Activated T-cell treated with anti-CD3 and anti-CD28 coated beads, Interleukin-2, amount 50 U/mL, for 72 hours (primary cell): ENCODE results near the gene FGD6. TPM values are rescaled to one million over a fixed set of nuclear protein-coding genes. Genes with fewer than 3 reads are reported as not detected.
A peak's percentile ranks its signal among the peaks of the same experiment; 100 is the strongest.

Experiments used
- ATAC-seq, 2 donors: fragments of 150-1000 bp; cut with Tn5 transposase; replicated peaks in 1 of 2; 2 replicates each; pipeline ENCODE4 v1.10.0; 2021; ENCODE audit warnings: moderate library complexity in 2 of 2, mild to moderate bottlenecking in 1 of 2
- DNase-seq, 2 donors: peaks; one replicate each; pipeline ENCODE4 v3.0.0; 2021 to 2022; ENCODE audit warnings: mixed read lengths in 1 of 2
- H3K27ac Mint-ChIP-seq: one replicate; pipeline ENCODE4 v1.8.0; 2022; ENCODE audit warnings: mild to moderate bottlenecking, moderate library complexity, mixed read lengths
- H3K27me3 Mint-ChIP-seq: one replicate; pipeline ENCODE4 v1.8.0; 2022; ENCODE audit warnings: low read depth, mixed read lengths
- H3K36me3 Mint-ChIP-seq, 2 donors: one replicate each; pipeline ENCODE4 v1.8.0; 2022; ENCODE audit warnings: mixed read lengths in 2 of 2, mild to moderate bottlenecking in 1 of 2; ENCODE audit not compliant: insufficient read depth in 2 of 2
- H3K4me1 Mint-ChIP-seq: one replicate; pipeline ENCODE4 v1.8.0; 2022; ENCODE audit warnings: low read depth, mixed read lengths
- H3K4me3 Mint-ChIP-seq, 2 donors: one replicate each; pipeline ENCODE4 v1.8.0; 2022; ENCODE audit warnings: mild to moderate bottlenecking in 2 of 2, mixed read lengths in 2 of 2, moderate library complexity in 2 of 2
- H3K9me3 Mint-ChIP-seq, 2 donors: one replicate each; pipeline ENCODE4 v1.8.0; 2022; ENCODE audit warnings: mixed read lengths in 2 of 2
- total RNA-seq, 2 donors: library from RNA; stranded (reverse); gene quantifications; one replicate each; pipeline ENCODE4 v1.2.3, GENCODE V29; 2022

The FGD6 gene
- total RNA-seq, 2 donors from 2014 or later, result 1.2 to 2.0 TPM

- Mint-ChIP-seq H3K4me1 (peaks cover 16% of the 10 kb centered on the region), H3K36me3 (peaks cover under 1% of the 10 kb centered on the region in 2 donors), H3K4me3 (no peak overlapping the region), H3K9me3 (no peaks in the 10 kb centered on the region), H3K27me3 (peaks cover 7% of the 10 kb centered on the region), H3K27ac (no peak overlapping the region)
- ATAC-seq, result no peak
- no peak for DNase-seq
Measured at GRCh38 chr12:95212586-95212985, 4.7 kb downstream of the FGD6 start.

- Mint-ChIP-seq H3K36me3 (no peaks in the 10 kb centered on the region), H3K4me3 (no peak overlapping the region), H3K4me1 (peaks cover 14% of the 10 kb centered on the region), H3K27ac (no peak overlapping the region), H3K9me3 (no peaks in the 10 kb centered on the region), H3K27me3 (no peaks in the 10 kb centered on the region)
- no peak for DNase-seq
- no peak for ATAC-seq
Measured at GRCh38 chr12:95208678-95209077, 8.6 kb downstream of the FGD6 start.

DNA sequence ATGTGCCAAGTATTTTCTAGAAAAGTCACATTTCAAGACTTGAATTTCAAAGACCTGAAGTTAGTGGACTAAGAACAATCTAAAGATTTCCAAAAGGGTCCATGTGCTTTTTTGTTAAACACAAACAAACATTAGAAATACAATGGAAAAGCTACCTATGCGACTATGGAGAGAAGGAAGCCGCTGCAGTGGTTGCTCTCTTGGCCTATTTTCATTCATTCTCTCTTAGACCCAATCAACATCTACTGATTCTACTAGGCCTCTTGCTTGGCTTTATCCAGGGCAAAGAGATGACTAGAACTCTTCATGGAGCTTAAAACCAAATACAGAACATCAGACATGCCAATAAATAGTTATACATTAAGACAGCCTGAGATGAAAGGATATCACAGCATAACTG lies 9.9 kb downstream of the FGD6 start:
- H3K9me3 Mint-ChIP-seq, result no peaks in the 10 kb centered on the region
- peaks cover 14% of the 10 kb centered on the region for H3K4me1 Mint-ChIP-seq
- ATAC-seq (no peak), DNase-seq (no peak)
- no peaks in the 10 kb centered on the region for H3K27me3 Mint-ChIP-seq
- H3K36me3 Mint-ChIP-seq, result no peaks in the 10 kb centered on the region
- no peak overlapping the region for H3K4me3 Mint-ChIP-seq
- H3K27ac Mint-ChIP-seq, result no peak overlapping the region

- Mint-ChIP-seq H3K9me3 (no peaks in the 10 kb centered on the region), H3K27me3 (no peaks in the 10 kb centered on the region), H3K36me3 (no peaks in the 10 kb centered on the region), H3K4me3 (no peak overlapping the region), H3K27ac (no peak overlapping the region), H3K4me1 (peaks cover 14% of the 10 kb centered on the region)
- no peak for DNase-seq
- ATAC-seq, result no peak
Measured at GRCh38 chr12:95206916-95207315, 10.4 kb downstream of the FGD6 start.

DNA sequence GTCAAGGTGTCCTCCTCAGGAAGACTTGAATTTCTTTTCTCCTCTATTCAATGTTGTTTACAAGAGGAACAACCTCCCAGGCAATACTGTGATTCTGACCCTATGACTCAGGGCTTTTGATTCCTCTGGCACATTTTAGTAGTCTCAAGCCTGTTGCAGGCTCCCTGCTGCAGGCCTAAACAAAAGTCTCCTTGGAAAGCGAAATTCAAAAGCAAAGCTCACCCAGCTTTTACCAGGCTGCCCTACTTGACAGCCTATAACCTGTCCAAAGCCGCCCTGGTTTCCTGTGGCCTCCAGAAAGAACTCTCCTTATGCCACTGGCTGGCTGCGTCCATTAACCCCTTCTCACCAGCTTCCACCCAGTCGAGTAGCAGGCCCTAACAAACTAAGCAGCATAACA lies 11.6 kb downstream of the FGD6 start:
- Mint-ChIP-seq H3K27me3 (no peaks in the 10 kb centered on the region), H3K4me1 (peaks cover 20% of the 10 kb centered on the region), H3K4me3 (no peak overlapping the region), H3K27ac (no peak overlapping the region), H3K36me3 (no peaks in the 10 kb centered on the region), H3K9me3 (no peaks in the 10 kb centered on the region)
- DNase-seq (no peak), ATAC-seq (no peak)

GRCh38 chr12:95205016-95205624 lies 12.1 kb downstream of the FGD6 start:
- H3K27ac Mint-ChIP-seq, result no peak overlapping the region
- peaks cover 25% of the 10 kb centered on the region for H3K4me1 Mint-ChIP-seq
- no peaks in the 10 kb centered on the region for H3K9me3 Mint-ChIP-seq
- no peaks in the 10 kb centered on the region for H3K27me3 Mint-ChIP-seq
- no peaks in the 10 kb centered on the region for H3K36me3 Mint-ChIP-seq
- no peak for DNase-seq
- ATAC-seq, result no peak
- no peak overlapping the region for H3K4me3 Mint-ChIP-seq

GRCh38 chr12:95204141-95204866 lies 13.0 kb downstream of the FGD6 start:
- no peak overlapping the region for H3K4me3 Mint-ChIP-seq
- DNase-seq (no peak), ATAC-seq (peak in 1 of 2 donors; percentile 27)
- H3K4me1 Mint-ChIP-seq, result peaks cover 26% of the 10 kb centered on the region
- no peaks in the 10 kb centered on the region for H3K36me3 Mint-ChIP-seq
- H3K27me3 Mint-ChIP-seq, result no peaks in the 10 kb centered on the region
- H3K27ac Mint-ChIP-seq, result no peak overlapping the region
- H3K9me3 Mint-ChIP-seq, result no peaks in the 10 kb centered on the region

DNA sequence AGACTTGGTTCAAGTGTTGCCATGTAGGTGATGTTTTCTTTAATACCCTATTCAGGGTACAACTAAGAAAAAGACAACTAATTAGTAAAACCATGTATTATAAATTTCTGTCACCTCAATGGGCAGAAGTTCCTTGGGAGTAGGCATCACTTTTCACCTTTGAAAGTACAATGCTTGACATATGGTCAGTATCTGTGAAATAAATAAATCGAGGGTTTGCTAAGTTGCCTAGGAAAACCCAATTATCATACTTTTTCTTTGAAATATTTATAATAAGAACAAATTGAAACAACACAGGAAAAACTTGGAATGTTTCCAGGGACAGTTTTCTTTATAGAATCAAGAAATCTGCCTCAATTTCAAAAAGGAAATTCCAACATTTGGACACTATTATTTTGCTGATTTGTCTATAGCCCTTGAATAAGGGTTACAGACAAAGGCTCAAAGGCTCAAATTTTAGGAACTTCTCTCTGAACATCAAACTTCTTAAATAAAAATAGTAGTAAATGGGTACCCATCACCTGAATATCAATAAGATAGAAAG lies 13.7 kb downstream of the FGD6 start:
- Mint-ChIP-seq H3K4me3 (no peak overlapping the region), H3K27me3 (no peaks in the 10 kb centered on the region), H3K36me3 (no peaks in the 10 kb centered on the region), H3K27ac (no peak overlapping the region), H3K4me1 (peaks cover 26% of the 10 kb centered on the region), H3K9me3 (no peaks in the 10 kb centered on the region)
- no peak for ATAC-seq
- DNase-seq, result no peak

DNA sequence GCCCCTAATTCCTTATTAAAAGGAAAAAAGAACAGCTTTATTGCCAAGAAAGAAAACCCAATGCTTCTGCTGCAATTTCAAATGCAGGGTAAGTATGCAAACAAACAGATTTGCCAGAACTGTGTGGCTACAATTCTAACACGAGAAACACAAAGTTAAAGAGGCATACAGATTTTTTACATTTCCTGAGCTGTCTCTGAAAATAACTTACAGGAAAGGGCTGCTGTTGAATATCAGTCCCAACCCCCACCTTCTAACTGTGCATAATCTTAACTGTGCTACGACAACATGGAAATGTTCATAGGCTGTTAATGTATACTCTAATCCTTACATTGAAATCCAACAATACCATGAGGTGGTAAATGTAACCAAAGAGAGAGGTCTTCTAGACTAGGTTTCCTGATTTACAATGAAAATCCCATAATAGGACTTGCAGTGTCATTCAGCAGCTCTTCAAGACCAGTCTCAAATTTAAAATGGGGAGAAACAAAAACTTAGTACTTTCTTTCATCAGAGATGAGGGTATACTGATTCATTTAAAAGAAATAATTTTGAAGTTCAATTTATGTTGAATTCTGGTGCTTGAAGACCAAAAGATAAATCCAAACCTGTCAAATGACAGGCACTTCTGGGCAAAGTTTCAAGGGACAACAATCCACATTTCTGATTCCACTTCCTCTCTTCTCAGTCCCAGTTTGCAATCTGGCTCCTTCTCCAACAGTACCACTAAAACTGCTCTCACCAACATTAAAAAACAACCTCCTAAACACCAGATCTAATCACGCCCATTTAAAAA lies 14.4 kb downstream of the FGD6 start:
- DNase-seq (no peak), ATAC-seq (no peak)
- Mint-ChIP-seq H3K4me3 (no peak overlapping the region), H3K36me3 (no peaks in the 10 kb centered on the region), H3K4me1 (peaks cover 26% of the 10 kb centered on the region), H3K9me3 (no peaks in the 10 kb centered on the region), H3K27me3 (no peaks in the 10 kb centered on the region), H3K27ac (no peak overlapping the region)

- Mint-ChIP-seq H3K27me3 (no peaks in the 10 kb centered on the region), H3K4me3 (no peak overlapping the region), H3K36me3 (no peaks in the 10 kb centered on the region), H3K27ac (no peak overlapping the region), H3K4me1 (peaks cover 26% of the 10 kb centered on the region), H3K9me3 (no peaks in the 10 kb centered on the region)
- no peak for ATAC-seq
- no peak for DNase-seq
Measured at GRCh38 chr12:95201056-95201670, 16.1 kb downstream of the FGD6 start.

GRCh38 chr12:95200128-95200894 lies 17.0 kb downstream of the FGD6 start:
- H3K27me3 Mint-ChIP-seq, result no peaks in the 10 kb centered on the region
- H3K36me3 Mint-ChIP-seq, result no peaks in the 10 kb centered on the region
- no peak for DNase-seq
- H3K27ac Mint-ChIP-seq, result no peak overlapping the region
- no peaks in the 10 kb centered on the region for H3K9me3 Mint-ChIP-seq
- no peak overlapping the region for H3K4me3 Mint-ChIP-seq
- no peak for ATAC-seq
- peaks cover 20% of the 10 kb centered on the region for H3K4me1 Mint-ChIP-seq

GRCh38 chr12:95198914-95199313 lies 18.4 kb downstream of the FGD6 start:
- ATAC-seq (no peak), DNase-seq (no peak)
- Mint-ChIP-seq H3K36me3 (no peaks in the 10 kb centered on the region), H3K9me3 (no peaks in the 10 kb centered on the region), H3K27me3 (no peaks in the 10 kb centered on the region), H3K27ac (no peak overlapping the region), H3K4me1 (peaks cover 12% of the 10 kb centered on the region), H3K4me3 (no peak overlapping the region)
